ENCODE measurements around the gene CD59.

DNA sequence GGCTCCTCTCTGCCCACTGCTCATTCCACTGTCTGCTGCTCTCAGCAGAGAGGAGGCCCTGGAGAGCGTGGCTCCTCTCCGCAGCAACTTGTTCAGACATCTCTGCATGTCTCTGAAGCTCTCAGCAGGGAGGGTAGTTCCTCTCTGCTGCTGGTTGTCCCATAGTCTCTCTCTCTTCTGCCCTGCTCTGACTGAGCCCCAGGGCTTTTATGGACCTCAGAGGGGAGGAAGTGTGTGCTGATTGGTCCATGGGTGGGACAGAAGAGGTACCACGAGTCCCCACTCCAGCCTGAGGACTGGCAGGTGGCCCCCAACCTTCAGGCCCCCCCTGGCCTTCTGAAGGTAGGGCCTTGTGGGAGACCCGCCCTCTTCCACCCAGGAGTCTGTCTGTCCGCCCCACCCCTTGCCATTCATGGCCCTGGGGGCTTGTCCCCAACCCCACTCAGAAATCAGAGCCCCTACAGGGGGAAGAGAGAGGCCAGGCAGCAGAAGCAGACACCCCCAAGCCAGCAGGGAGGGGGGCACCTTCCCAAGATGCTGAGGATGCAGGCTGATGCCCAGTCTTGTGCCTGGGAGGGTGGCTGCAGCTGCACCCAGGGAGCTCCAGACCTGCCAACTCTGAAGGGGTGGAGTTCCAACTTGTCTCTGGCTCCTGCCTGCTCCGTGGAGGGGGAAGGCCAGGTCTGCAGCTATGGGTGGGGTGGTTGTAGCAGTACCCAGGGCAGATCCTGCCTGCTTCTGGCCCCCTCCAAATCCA is 70.7 kb downstream of the CD59 start:
- TF ChIP-seq CTCF (conservative IDR thresholded peaks at IDR 0.05; ENCODE audit: low read depth, low read length) (no peak), EZH2phosphoT487 (IDR thresholded peaks at IDR 0.05; ENCODE audit: borderline replicate concordance, low read length) (no peak), EZH2 (IDR thresholded peaks at IDR 0.05; ENCODE audit: low read length, unreplicated experiment) (no peak)

Measured in PC-3 (cell line).